Measurements from ENCODE around the gene MYLK.

MYLK gene

DNA sequence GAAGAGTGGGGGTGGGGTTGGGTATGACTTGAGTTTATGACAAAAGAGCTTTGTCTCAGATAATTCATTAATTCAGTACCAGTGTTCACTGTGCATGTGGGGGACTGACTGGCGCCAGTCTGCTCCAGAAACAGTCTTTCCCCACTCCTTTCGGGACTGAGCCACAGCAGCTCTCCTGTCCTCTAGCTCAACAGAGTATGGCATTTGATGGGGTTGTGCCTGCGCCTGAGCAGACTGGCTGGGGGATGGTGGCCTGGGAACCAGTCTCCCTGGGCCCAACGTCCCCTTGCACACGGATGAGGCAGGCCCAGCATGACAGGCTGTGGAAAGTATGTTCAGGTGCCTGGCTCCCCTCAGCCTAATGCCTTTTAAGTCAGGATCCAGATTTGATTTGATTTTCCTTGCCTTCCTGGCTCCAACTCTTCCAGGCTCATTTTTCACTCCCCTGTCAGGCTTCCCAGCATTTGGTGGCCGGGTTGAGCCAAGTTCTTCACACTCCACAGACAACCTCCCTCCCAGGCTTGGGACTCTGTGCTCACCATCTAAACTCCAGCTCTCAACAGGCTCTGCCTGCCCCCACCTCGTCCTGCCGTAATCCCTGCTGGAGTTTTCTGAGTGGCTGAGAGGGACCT lies 105.0 kb downstream of the MYLK start:
- TF ChIP-seq, protein P1, sequence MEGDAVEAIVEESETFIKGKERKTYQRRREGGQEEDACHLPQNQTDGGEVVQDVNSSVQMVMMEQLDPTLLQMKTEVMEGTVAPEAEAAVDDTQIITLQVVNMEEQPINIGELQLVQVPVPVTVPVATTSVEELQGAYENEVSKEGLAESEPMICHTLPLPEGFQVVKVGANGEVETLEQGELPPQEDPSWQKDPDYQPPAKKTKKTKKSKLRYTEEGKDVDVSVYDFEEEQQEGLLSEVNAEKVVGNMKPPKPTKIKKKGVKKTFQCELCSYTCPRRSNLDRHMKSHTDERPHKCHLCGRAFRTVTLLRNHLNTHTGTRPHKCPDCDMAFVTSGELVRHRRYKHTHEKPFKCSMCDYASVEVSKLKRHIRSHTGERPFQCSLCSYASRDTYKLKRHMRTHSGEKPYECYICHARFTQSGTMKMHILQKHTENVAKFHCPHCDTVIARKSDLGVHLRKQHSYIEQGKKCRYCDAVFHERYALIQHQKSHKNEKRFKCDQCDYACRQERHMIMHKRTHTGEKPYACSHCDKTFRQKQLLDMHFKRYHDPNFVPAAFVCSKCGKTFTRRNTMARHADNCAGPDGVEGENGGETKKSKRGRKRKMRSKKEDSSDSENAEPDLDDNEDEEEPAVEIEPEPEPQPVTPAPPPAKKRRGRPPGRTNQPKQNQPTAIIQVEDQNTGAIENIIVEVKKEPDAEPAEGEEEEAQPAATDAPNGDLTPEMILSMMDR (IDR thresholded peaks at IDR 0.05; ENCODE audit: insufficient read depth, missing control alignments): no peak
- FAIRE-seq (no peak), DNase-seq (ENCODE audit: insufficient read length, low spot score) (no peak)

DNA sequence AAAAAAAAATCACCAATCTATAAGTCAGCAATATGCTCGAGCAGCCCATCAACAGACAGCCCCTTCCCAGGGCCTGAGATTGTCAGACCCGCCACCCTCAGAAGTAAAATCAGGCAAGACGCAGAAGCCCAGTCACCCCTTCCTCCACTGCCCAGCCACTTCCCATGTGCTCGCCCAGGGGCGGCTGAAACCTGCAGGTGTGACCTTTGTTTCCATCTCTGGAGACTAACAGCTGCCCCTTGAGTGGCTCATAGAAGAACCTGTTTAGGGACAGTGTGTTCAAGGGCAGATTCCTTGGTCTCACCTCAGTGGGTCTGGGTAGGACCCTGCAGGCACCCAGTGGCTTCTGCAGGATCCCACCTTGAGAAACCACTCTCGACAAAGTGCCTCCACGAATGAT lies 105.6 kb downstream of the MYLK start:
- DNase-seq (ENCODE audit: insufficient read length, low spot score) (no peak), FAIRE-seq (no peak)
- TF ChIP-seq, protein P1 (IDR thresholded peaks at IDR 0.05; ENCODE audit: insufficient read depth, missing control alignments): no peak

DNA sequence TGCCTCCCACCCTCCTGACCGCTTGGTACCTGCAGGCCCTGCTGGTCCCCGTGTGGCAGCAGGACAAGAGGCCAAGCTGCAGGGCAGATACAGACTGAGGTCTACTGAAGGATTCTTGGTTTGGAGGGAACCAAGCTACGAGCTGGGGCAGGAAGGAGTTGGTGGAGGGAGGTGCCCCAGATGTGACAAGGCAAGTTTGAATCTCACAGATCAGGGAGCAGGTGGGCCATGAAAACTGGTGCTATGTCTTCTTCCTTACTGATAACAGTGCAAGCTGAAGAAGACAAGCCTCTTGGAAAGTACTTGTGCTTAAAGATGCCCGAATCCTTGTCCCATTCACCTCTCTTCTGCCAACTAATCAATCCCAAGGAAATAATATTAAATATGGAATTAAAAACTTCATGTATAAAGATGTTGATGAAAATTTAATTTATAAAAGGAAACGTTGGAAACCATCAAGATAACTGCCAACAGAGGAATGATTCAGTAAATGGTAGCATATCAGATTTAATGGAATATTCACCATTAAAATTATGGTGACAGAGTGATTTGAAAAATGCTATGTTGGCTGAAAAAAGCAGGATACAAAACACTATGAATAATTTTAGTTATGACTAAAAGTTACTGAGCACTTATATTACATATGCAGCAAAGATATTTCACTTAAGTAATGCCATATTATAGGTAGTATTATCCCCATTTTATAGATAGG lies 107.9 kb downstream of the MYLK start:
- FAIRE-seq (no peak), DNase-seq (ENCODE audit: insufficient read length, low spot score) (no peak)
- TF ChIP-seq, protein P1 (IDR thresholded peaks at IDR 0.05; ENCODE audit: insufficient read depth, missing control alignments): no peak

DNA sequence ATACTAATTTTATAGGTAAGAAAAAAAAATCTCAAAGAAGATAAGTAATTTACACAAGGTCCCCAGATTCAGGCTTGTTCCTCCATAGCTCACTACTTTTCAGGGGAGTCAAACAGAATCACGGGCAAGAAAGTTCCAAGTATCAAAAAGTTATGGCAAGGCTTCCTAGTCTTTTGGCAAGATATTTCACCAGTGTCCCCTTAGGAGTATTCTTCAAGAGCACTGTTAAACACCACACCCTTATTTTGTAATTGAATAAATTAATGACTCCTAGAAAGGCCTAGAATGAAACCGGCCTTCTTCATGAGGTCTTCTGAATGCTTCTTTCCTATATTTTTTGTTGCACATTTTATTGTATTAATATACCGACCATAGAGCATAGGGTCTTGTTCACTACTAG lies 109.7 kb downstream of the MYLK start:
- TF ChIP-seq, protein P1 (IDR thresholded peaks at IDR 0.05; ENCODE audit: insufficient read depth, missing control alignments): no peak
- DNase-seq (ENCODE audit: insufficient read length, low spot score) (no peak), FAIRE-seq (no peak)

DNA sequence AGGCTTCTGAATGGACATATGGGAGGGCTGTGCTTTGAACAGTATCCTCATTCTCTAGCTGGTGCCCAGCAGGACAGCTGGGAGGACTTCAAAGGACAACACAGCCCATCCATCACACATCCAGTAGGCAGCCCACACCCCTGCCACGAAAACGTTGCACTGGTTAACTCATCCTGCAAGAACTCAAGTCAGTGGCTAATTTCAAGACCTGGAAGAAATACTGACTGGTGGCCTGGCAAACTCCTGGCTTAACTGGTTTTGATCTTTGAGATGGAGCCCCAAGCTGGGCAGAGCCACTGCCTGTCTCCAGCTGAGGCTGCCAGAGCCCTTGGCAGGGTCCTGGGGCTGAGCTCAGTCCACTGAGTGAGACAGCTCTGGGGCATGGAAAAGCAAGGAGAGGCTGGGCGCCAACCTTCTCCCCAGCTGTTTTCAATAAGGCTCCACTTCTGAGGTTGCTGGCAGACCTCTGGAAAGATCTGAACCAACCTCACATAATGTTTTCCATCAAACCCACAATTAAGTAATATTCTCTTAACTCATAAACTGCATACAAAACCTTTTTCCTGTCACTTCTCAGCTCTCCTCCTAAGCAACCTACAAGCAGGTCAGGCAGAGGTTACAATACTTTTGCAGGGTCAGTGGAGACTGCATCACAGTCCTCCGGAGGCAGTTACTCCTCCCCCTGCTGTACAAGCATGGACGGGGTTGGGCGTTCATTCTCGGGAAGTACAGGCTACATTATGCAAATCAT lies 110.3 kb downstream of the MYLK start:
- DNase-seq (ENCODE audit: insufficient read length, low spot score) (no peak), FAIRE-seq (no peak)
- TF ChIP-seq, protein P1 (IDR thresholded peaks at IDR 0.05; ENCODE audit: insufficient read depth, missing control alignments): no peak

DNA sequence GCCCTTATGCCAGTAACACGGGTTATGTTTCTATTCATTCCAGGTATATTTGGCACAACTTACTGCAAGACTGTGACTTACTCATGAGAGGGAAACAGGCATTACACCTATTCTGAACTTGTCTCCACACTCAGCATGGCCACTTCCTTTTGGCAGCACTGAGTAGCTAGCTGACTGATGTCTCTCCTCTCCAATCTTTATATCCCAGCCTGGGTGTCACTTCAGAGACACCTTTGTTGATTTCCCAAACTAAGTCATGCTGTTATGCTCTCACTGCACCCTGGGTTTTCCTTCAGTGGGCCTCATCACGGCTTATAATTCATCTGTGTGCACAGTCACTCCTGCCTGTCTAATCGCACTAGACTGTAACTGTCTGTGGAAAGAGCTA lies 114.8 kb downstream of the MYLK start:
- TF ChIP-seq, protein P1 (IDR thresholded peaks at IDR 0.05; ENCODE audit: insufficient read depth, missing control alignments): no peak
- DNase-seq (ENCODE audit: insufficient read length, low spot score) (no peak), FAIRE-seq (no peak)

Measured in D721Med (cell line).